HL-60 (cell line): ENCODE results near the gene COG4.
"Not testable (repeated sequence)": the region's sequence is repeated elsewhere in the genome, so short reads cannot be mapped to it uniquely, and the experiment has no call there.

Experiments
- DNase-seq, 2 experiments: peaks; one replicate each; pipeline ENCODE4 v3.0.0-alpha.2; 2010 to 2020; ENCODE audit warnings: low read depth in 1 of 2, low spot score in 1 of 2
- H3K27ac ChIP-seq: fragments of 250-450 bp; sonication (Bioruptor Pico); replicated peaks from 2 replicates; pipeline ENCODE4 v1.5.1; 2020; ENCODE audit warnings: mild to moderate bottlenecking, moderate library complexity
- H3K27me3 ChIP-seq: fragments of 250-450 bp; sonication (Bioruptor Pico); 2 replicates; pipeline ENCODE4 v1.5.1; 2021; ENCODE audit warnings: mild to moderate bottlenecking, moderate library complexity; ENCODE audit not compliant: insufficient read depth, poor library complexity, severe bottlenecking
- H3K4me3 ChIP-seq: replicated peaks from 2 replicates; pipeline ENCODE4 v1.5.1; 2011; ENCODE audit warnings: mild to moderate bottlenecking, control low read depth, low read length; ENCODE audit not compliant: insufficient read depth
- CTCF ChIP-seq: IDR thresholded peaks from one replicate; pipeline ENCODE4 v1.5.1; 2011; ENCODE audit warnings: low read length, control low read depth, inconsistent platforms; ENCODE audit not compliant: insufficient read depth
- GABPA ChIP-seq: IDR thresholded peaks from 2 replicates; pipeline ENCODE4 v1.6.1; 2012; ENCODE audit warnings: low read depth
- POLR2AphosphoS5 ChIP-seq: IDR thresholded peaks from 2 replicates; pipeline ENCODE4 v1.6.1; 2012; ENCODE audit warnings: low read depth
- SPI1 ChIP-seq: IDR thresholded peaks from 2 replicates; pipeline ENCODE4 v1.6.1; 2012; ENCODE audit warnings: low read depth, mild to moderate bottlenecking, borderline replicate concordance
- TF ChIP-seq, protein P1 (sequence below): IDR thresholded peaks from 2 replicates; pipeline ENCODE4 v1.6.1; 2012; ENCODE audit warnings: low read depth; ENCODE audit not compliant: insufficient replicate concordance

The COG4 gene

GRCh38 chr16:70540994-70541393, 17.6 kb upstream of the COG4 start:
- no peaks in the 10 kb centered on the region for H3K27me3 ChIP-seq
- H3K27ac ChIP-seq, result no peak overlapping the region
- TF ChIP-seq, protein P1, sequence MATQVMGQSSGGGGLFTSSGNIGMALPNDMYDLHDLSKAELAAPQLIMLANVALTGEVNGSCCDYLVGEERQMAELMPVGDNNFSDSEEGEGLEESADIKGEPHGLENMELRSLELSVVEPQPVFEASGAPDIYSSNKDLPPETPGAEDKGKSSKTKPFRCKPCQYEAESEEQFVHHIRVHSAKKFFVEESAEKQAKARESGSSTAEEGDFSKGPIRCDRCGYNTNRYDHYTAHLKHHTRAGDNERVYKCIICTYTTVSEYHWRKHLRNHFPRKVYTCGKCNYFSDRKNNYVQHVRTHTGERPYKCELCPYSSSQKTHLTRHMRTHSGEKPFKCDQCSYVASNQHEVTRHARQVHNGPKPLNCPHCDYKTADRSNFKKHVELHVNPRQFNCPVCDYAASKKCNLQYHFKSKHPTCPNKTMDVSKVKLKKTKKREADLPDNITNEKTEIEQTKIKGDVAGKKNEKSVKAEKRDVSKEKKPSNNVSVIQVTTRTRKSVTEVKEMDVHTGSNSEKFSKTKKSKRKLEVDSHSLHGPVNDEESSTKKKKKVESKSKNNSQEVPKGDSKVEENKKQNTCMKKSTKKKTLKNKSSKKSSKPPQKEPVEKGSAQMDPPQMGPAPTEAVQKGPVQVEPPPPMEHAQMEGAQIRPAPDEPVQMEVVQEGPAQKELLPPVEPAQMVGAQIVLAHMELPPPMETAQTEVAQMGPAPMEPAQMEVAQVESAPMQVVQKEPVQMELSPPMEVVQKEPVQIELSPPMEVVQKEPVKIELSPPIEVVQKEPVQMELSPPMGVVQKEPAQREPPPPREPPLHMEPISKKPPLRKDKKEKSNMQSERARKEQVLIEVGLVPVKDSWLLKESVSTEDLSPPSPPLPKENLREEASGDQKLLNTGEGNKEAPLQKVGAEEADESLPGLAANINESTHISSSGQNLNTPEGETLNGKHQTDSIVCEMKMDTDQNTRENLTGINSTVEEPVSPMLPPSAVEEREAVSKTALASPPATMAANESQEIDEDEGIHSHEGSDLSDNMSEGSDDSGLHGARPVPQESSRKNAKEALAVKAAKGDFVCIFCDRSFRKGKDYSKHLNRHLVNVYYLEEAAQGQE, result no peak
- no peak for TF ChIP-seq GABPA
- TF ChIP-seq CTCF, result no peak
- no peak for TF ChIP-seq SPI1
- no peak for TF ChIP-seq POLR2AphosphoS5
- no peak for DNase-seq
- no peak overlapping the region for H3K4me3 ChIP-seq

- DNase-seq, result no peak
- no peak for TF ChIP-seq SPI1
- TF ChIP-seq CTCF, result no peak
- no peak for TF ChIP-seq POLR2AphosphoS5
- no peak for TF ChIP-seq GABPA
- TF ChIP-seq, protein P1, result no peak
Observed at GRCh38 chr16:70534971-70535370, 11.6 kb upstream of the COG4 start.

DNA sequence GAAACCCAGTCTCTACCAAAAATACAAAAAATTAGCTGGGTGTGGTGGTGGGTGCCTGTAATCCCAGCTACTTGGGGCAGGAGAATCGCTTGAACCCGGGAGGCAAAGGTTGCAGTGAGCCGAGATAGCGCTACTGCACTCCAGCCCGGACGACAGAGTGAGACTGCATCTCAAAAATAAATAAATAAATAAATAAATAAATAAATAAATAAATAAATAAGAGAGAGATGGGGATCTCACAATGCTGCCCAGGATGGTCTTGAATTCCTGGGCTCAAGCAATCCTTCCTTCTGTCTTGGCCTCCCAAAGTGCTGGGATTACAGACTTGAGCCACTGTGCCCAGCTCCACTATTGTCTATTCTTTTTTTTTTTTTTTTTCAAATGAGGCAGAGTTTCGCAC, 6.6 kb upstream of the COG4 start:
- DNase-seq, H3K27me3 ChIP-seq, H3K4me3 ChIP-seq, H3K27ac ChIP-seq: not testable (repeated sequence)

More at GRCh38 chr16:70534971-70535370, 11.6 kb upstream of the COG4 start:
- Histone ChIP-seq H3K27ac (no peak overlapping the region), H3K4me3 (no peak overlapping the region), H3K27me3 (no peaks in the 10 kb centered on the region)

GRCh38 chr16:70529051-70529777, 5.9 kb upstream of the COG4 start:
- TF ChIP-seq GABPA (no peak), CTCF (no peak), SPI1 (no peak), POLR2AphosphoS5 (no peak)
- TF ChIP-seq, protein P1, result no peak
- no peak overlapping the region; the same call in 1 of the 2 replicates for H3K4me3 ChIP-seq

More at GRCh38 chr16:70529051-70529777, 5.9 kb upstream of the COG4 start:
- no peaks in the 10 kb centered on the region for H3K27me3 ChIP-seq
- no peak for DNase-seq
- H3K27ac ChIP-seq, result no peak overlapping the region
